Gastroesophageal sphincter (tissue), 4 donors: ENCODE results near the gene ODAD2. TPM values are rescaled to one million over a fixed set of nuclear protein-coding genes. Genes with fewer than 3 reads are reported as not detected.
A peak's percentile ranks its signal among the peaks of the same experiment; 100 is the strongest.

Experiments
- ATAC-seq: fragments of 150-250 bp; one replicate; pipeline ENCODE4 v1.9.1; 2016; ENCODE audit warnings: mild to moderate bottlenecking, moderate library complexity
- H3K27ac ChIP-seq, 4 donors: fragments of 200-600 bp; sonication (generic) in 3 of 4; 1 replicate in 3 of 4; 2 replicates in 1 of 4; pipeline ENCODE4 v1.5.1; 2016 to 2019
- H3K27me3 ChIP-seq: fragments of 200-600 bp; sonication (generic); one replicate; pipeline ENCODE4 v1.5.1; 2019
- H3K36me3 ChIP-seq, 2 donors: fragments of 200-600 bp; sonication (generic); one replicate each; pipeline ENCODE4 v1.5.1; 2019; ENCODE audit warnings: control low read depth in 1 of 2
- H3K4me1 ChIP-seq, 3 donors: fragments of 200-600 bp; sonication (generic); 1 replicate in 2 of 3; 2 replicates in 1 of 3; pipeline ENCODE4 v1.5.1; 2016 to 2019; ENCODE audit warnings: control low read depth in 2 of 3
- H3K4me3 ChIP-seq, 2 donors: fragments of 200-600 bp; sonication (generic); one replicate each; pipeline ENCODE4 v1.5.1; 2019; ENCODE audit warnings: mild to moderate bottlenecking in 1 of 2, moderate library complexity in 1 of 2
- H3K9me3 ChIP-seq, 3 donors: fragments of 200-600 bp; sonication (generic); one replicate each; pipeline ENCODE4 v1.5.1; 2017 to 2019; ENCODE audit warnings: control low read depth in 2 of 3
- EP300 ChIP-seq: sonication (generic); formaldehyde crosslinking; IDR thresholded peaks from one replicate; pipeline ENCODE4 v1.6.1; 2017; ENCODE audit warnings: antibody characterized with exemption, mild to moderate bottlenecking
- POLR2A ChIP-seq, 2 donors: fragments of 450-650 bp; IDR thresholded peaks; one replicate each; pipeline ENCODE4 v1.6.1; 2017; ENCODE audit warnings: antibody characterized with exemption in 2 of 2, mild to moderate bottlenecking in 2 of 2, moderate library complexity in 1 of 2
- POLR2AphosphoS5 ChIP-seq: sonication (generic); formaldehyde crosslinking; IDR thresholded peaks from one replicate; pipeline ENCODE4 v1.6.1; 2017; ENCODE audit warnings: antibody characterized with exemption
- WGBS, 2 donors: methylation state at CpG; one replicate each; pipeline ENCODE4 v1.1.5; 2018; ENCODE audit warnings: low coverage in 1 of 2; 5-methylcytosine and 5-hydroxymethylcytosine counted together
- total RNA-seq, 4 donors: library from RNA; depleted of rRNA; stranded (reverse); fragments of >200 nt; gene quantifications; one replicate each; pipeline ENCODE4 v1.1.0, GENCODE V29; 2016
- TF ChIP-seq, protein P1 (sequence below), 4 experiments: fragments of 200-600 bp in 2 of 4; fragments of 450-650 bp in 2 of 4; sonication (generic) in 1 of 4; IDR thresholded peaks; one replicate each; pipeline ENCODE4 v1.5.1; 2017 to 2019; ENCODE audit warnings: antibody characterized with exemption in 4 of 4, mild to moderate bottlenecking in 2 of 4, moderate library complexity in 2 of 4

The ODAD2 gene
- total RNA-seq, 4 donors from 2014 or later: 0.93 to 1.8 (median 1.6) TPM

DNA sequence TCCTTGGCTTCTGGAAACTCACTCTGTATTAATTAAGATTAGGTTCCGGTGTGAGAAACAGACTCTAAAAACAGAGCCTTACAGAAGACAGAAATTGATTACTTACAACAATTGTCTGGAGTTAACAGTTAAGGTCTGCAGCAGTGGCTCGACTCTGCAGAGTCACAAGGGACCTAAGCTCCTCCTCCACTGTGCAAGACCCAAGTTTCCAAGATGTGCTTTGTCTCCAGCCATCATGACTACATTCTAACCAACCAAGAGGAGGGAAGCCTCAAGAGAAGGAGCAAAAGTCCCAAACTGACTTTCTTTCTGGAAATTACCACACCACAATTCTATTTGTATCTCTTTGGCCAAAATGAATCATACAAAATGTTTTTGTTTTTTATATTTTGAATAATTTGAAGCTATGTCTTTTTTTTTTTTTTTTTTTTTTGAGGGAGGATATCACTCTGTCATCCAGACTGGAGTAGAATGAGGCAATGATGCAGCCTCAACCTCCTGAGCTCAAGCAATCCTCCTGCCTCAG is 14.2 kb upstream of the ODAD2 start:
- no peaks in the 10 kb centered on the region for H3K4me1 ChIP-seq
- H3K27ac ChIP-seq: no peak overlapping the region
- no peaks in the 10 kb centered on the region for H3K36me3 ChIP-seq
- H3K9me3 ChIP-seq: no peaks in the 10 kb centered on the region
- TF ChIP-seq EP300 (no peak), POLR2A (IDR thresholded peaks at IDR 0.05) (no peak)
- WGBS, 2 donors: 33 to 67% methylated on average over 1 to 2 of the region's 2 CpGs
- no peak overlapping the region for H3K4me3 ChIP-seq
- no peak for ATAC-seq
- no peaks in the 10 kb centered on the region for H3K27me3 ChIP-seq

GRCh38 chr10:28010821-28011220 is 11.9 kb upstream of the ODAD2 start:
- Histone ChIP-seq H3K4me1 (no peaks in the 10 kb centered on the region), H3K27me3 (no peaks in the 10 kb centered on the region), H3K4me3 (no peak overlapping the region), H3K36me3 (no peaks in the 10 kb centered on the region), H3K9me3 (no peaks in the 10 kb centered on the region), H3K27ac (no peak overlapping the region)
- ATAC-seq: no peak
- TF ChIP-seq POLR2AphosphoS5 (no peak), EP300 (no peak), POLR2A (IDR thresholded peaks at IDR 0.05) (no peak)
- TF ChIP-seq, protein P1, sequence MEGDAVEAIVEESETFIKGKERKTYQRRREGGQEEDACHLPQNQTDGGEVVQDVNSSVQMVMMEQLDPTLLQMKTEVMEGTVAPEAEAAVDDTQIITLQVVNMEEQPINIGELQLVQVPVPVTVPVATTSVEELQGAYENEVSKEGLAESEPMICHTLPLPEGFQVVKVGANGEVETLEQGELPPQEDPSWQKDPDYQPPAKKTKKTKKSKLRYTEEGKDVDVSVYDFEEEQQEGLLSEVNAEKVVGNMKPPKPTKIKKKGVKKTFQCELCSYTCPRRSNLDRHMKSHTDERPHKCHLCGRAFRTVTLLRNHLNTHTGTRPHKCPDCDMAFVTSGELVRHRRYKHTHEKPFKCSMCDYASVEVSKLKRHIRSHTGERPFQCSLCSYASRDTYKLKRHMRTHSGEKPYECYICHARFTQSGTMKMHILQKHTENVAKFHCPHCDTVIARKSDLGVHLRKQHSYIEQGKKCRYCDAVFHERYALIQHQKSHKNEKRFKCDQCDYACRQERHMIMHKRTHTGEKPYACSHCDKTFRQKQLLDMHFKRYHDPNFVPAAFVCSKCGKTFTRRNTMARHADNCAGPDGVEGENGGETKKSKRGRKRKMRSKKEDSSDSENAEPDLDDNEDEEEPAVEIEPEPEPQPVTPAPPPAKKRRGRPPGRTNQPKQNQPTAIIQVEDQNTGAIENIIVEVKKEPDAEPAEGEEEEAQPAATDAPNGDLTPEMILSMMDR (IDR thresholded peaks at IDR 0.05): no peak
- WGBS, 2 donors: no CpG with 5 or more reads among the region's 1 CpG

GRCh38 chr10:28008054-28008453 is 9.2 kb upstream of the ODAD2 start:
- WGBS, 2 donors: 81 to 87% methylated on average over 3 of the region's 3 CpGs
- Histone ChIP-seq H3K4me1 (no peaks in the 10 kb centered on the region), H3K27me3 (no peaks in the 10 kb centered on the region), H3K36me3 (no peaks in the 10 kb centered on the region), H3K9me3 (no peaks in the 10 kb centered on the region), H3K4me3 (no peak overlapping the region), H3K27ac (no peak overlapping the region)
- no peak for ATAC-seq
- no peak for TF ChIP-seq POLR2A (IDR thresholded peaks at IDR 0.05)
- TF ChIP-seq, protein P1 (IDR thresholded peaks at IDR 0.05): no peak
- TF ChIP-seq POLR2AphosphoS5: no peak
- no peak for TF ChIP-seq EP300

GRCh38 chr10:28001353-28001752 is 2.5 kb upstream of the ODAD2 start:
- TF ChIP-seq EP300 (no peak), POLR2AphosphoS5 (no peak), POLR2A (IDR thresholded peaks at IDR 0.05) (no peak)
- TF ChIP-seq, protein P1 (IDR thresholded peaks at IDR 0.05): no peak
- H3K27me3 ChIP-seq: no peaks in the 10 kb centered on the region
- H3K4me3 ChIP-seq: no peak overlapping the region
- no peaks in the 10 kb centered on the region for H3K36me3 ChIP-seq
- H3K4me1 ChIP-seq: peaks cover 0 to 14% (median 0%) of the 10 kb centered on the region in 3 donors
- no peak overlapping the region for H3K27ac ChIP-seq
- no peak for ATAC-seq
- WGBS, 2 donors: 50 to 80% methylated on average over 1 to 5 of the region's 7 CpGs
- H3K9me3 ChIP-seq: no peaks in the 10 kb centered on the region

DNA sequence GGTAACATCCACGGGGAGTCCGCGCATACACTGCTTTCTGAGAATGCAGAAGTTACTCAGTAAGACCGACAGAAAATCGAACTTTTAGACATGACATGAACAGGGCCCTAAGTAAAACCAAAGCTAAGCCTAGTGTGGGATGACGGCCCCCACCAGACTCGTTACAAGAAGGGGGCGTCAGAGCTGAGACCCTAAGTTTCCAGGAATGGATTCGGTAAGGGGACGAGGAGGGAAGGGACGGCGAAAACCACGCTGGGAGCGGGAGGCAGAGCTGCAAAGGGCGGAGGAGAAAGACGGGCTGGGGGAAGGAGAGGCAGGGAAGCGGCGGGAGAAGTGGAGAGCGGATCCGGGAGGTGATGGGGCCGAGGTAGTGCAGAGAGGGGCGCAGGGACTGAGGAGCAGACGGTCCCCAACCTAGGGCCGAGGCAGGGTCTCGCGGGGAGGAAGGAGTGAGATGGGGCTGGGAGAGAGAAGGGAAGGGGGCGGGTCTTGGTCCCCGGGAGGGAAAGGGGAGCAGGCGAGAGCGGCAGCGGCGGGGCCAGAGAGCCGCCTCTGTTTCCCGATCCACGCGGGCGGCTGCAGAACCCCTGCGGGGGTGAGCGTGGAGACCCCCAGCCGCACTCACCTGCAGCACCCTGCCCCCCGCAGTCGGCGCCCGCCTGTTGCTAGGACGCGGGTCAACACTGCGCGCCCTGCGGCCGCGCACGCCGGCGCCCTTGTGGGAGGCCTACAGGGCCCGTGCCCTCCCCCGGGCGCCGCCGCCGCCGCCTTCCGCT is 513 bp downstream of the ODAD2 start:
- Histone ChIP-seq H3K4me1 (peaks cover 0 to 14% (median 0%) of the 10 kb centered on the region in 3 donors), H3K27ac (peak overlapping the region in 3 of 4 donors; percentile 35 to 75 (median 73)), H3K36me3 (no peaks in the 10 kb centered on the region), H3K9me3 (no peaks in the 10 kb centered on the region), H3K4me3 (peak overlapping the region; percentile 60 to 78), H3K27me3 (no peaks in the 10 kb centered on the region)
- no peak for TF ChIP-seq EP300
- TF ChIP-seq POLR2A (IDR thresholded peaks at IDR 0.05): no peak
- TF ChIP-seq, protein P1 (IDR thresholded peaks at IDR 0.05): peak in 1 of 4 experiments; percentile 9
- TF ChIP-seq POLR2AphosphoS5: no peak
- WGBS, 2 donors: 2% methylated on average over 18 to 34 of the region's 62 CpGs
- ATAC-seq: peak; percentile 81
